HG03342 (cell line): ENCODE results near the gene KIRREL1.

Source experiments
- ATAC-seq: cut with Tn5 transposase; IDR thresholded peaks from one replicate; pipeline ENCODE4 v1.9.1; 2021; ENCODE audit warnings: mild to moderate bottlenecking, moderate library complexity; ENCODE audit not compliant: unreplicated experiment

KIRREL1 gene

GRCh38 chr1:158028969-158029368 lies 35.5 kb downstream of the KIRREL1 start:
- no peak for ATAC-seq

DNA sequence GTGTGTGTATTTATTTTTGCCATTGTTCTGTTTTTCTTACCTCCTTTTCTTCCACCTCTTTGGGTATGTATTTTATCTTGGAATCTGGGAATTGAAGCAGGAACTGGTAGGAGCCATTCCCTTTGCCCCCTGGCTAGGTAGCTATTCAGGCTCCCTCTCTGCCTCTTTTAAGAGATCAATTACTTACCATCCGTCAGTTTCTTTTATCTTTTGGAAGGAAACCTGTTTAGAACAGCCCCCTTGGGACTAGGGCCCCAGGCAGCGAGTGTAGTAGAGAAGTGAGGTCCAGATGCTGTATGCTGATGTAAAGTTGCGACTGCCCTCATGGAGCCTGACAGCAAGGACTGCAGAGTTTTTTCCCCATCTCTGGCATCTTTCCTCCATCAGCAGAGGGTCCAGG lies 41.6 kb downstream of the KIRREL1 start:
- ATAC-seq = no peak

- ATAC-seq = no peak
Observed at GRCh38 chr1:158035976-158036583, 42.6 kb downstream of the KIRREL1 start.

DNA sequence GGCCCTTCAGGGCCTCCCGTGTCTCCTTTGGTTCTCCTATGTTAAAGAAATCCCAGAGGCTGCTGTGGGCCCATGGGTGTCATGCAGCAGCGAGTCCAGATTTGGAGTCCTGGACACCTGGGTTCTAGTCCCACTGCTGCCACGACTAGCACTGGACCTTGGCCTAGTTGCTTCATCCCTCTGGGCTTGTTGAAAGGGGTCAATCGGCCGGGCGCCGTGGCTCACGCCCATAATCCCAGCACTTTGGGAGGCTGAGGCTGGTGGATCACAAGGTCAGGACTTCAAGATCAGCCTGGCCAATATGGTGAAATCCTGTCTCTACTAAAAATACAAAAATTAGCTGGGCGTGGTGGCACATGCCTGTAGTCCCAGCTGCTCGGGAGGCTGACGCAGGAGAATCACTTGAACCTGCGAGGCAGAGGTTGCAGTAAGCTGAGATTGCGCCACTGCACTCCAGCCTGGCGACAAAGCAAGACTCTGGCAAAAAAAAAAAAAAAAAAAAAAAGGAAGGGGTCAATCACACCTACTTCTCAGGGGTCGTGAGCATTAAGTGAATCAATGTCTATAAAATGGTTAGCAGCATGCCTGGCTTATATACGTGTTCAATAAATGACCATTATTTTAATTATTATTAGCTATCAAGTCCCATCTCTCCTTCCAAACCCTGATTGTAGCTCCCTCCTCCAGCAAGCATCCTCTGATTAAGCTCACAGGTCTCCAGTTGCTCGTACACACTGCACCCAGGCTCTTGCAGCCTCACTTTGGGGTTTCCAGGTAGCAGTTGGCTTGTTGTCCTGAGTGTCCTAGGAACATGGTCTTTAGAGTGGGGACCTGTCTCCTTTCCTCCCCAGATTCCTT lies 43.8 kb downstream of the KIRREL1 start:
- ATAC-seq = no peak

GRCh38 chr1:158037866-158038359 lies 44.5 kb downstream of the KIRREL1 start:
- ATAC-seq = no peak

- no peak for ATAC-seq
Observed at GRCh38 chr1:158038793-158039192, 45.3 kb downstream of the KIRREL1 start.

DNA sequence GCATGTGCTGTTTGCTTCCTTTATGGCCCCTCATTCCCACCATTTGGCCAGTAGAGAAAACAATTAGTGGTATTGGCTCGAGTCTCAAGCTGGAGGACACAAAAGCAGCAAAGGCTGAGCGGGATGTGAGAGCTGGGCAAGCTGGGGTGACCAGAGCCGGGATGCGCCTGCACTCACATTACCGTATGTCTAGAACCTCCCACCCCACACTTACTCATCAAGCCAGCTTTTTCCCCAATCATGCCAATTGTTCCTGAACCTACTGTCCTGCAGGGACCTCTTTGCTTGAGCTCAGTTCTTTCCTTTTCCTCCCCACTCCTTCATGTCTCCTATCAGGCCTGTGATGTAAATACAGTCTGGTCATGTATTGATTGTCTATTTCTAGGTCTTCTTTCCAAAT lies 45.9 kb downstream of the KIRREL1 start:
- no peak for ATAC-seq

- ATAC-seq = no peak
Observed at GRCh38 chr1:158040323-158040722, 46.9 kb downstream of the KIRREL1 start.

DNA sequence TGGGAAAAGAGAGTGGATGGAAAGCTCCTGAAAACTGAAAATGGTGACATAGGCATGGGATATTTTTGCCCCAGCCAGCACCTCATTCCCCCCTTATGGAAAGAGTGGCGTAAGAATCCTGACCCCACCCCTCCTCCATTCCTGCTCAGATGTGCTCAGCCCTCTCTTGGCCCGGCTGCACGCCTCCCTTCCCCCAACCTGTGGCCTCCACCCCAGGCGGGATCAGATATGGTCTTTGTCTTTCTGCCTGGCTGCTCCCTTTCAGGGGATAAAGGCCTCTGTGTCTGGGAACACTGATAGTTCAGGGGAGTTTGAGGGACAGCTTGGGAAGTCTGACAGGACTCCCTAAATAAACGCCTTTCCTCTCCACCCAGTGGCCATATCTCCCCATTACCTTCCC lies 49.8 kb downstream of the KIRREL1 start:
- no peak for ATAC-seq

GRCh38 chr1:158045639-158046038 lies 52.2 kb downstream of the KIRREL1 start:
- ATAC-seq = no peak

GRCh38 chr1:158046715-158047510 lies 53.5 kb downstream of the KIRREL1 start:
- ATAC-seq = no peak

- no peak for ATAC-seq
Observed at GRCh38 chr1:158048371-158049067, 55.1 kb downstream of the KIRREL1 start.

DNA sequence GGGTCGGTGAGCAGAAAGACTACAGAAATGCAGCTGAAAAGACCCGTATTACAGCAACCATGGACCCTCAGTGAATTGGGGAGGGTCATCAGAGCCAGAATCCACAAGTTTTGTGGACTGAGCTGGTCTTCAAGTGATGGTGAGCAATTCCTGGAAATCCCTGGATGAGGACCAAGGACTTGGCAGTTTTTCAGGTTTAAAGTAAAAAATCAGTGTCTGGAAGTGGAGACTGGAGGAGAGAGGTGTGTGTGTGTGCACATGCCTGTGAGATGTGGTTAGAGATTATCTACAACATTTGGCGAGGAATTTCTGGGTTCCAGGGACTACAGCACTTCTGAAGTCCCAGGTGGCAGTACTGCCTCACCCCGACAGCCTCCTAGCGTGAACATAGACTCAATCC lies 56.4 kb downstream of the KIRREL1 start:
- no peak for ATAC-seq

DNA sequence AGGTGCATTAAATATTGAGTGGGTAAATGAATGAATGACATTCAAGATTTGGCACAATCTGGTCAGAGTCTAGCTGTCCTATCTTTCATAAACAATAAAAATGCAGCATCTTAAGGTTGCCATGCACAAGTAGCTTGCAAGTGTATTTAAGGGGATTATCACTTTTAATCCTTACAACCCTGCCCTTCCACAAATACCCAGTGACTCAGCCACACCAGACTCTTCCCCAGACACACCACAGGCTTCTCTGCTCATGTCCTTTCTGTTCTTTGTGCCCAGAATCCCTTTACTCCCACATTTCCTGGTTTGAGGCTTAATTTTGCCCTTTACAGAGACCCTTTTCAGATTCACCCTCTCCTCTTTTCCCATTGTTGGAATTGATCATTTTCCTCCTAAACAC lies 59.8 kb downstream of the KIRREL1 start:
- no peak for ATAC-seq

- ATAC-seq = no peak
Observed at GRCh38 chr1:158054721-158055120, 61.3 kb downstream of the KIRREL1 start.

- ATAC-seq = no peak
Observed at GRCh38 chr1:158055854-158056253, 62.4 kb downstream of the KIRREL1 start.

GRCh38 chr1:158056498-158056897 lies 63.1 kb downstream of the KIRREL1 start:
- ATAC-seq = no peak

GRCh38 chr1:158058237-158058985 lies 65.0 kb downstream of the KIRREL1 start:
- ATAC-seq = no peak

- no peak for ATAC-seq
Observed at GRCh38 chr1:158059984-158060383, 66.5 kb downstream of the KIRREL1 start.

- no peak for ATAC-seq
Observed at GRCh38 chr1:158062174-158062573, 68.7 kb downstream of the KIRREL1 start.
